ENCODE results near the gene TTR.

The TTR gene

DNA sequence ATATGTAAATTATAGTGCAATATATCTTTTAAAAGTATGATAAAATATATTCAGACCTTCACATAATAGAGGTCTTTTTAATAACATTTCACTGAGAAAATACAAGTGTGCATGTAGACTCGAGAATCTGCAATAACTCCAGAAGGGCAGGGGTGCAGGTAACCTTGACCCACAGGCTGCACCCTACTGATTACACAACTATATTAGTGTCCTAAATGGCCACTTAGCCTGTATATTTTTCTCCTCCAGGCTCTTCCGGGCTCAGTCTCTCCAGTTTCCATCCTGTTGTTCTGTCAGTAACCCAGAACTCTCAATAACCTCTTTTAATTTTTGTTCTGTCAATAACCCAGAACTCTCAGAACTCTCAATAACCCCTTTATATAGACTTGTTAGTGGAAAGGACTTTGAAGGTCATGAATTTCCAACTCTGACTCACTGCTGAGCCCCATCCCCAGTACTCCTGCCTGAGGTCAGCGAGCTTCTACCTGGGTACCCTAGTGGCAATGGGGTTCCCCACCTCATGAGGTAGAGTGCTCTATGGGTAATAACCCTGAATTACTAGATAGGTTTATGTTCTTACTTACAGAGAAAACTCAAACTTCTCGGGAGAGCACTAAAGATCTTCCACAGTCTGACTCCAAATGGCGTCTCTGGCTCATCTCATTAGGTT, 8.4 kb upstream of the TTR start:
- Histone ChIP-seq H4K20me1 (ENCODE audit: insufficient read depth) (no peaks in the 10 kb centered on the region), H3K4me1 (ENCODE audit: low read depth, poor library complexity, severe bottlenecking) (no peaks in the 10 kb centered on the region)
- TF ChIP-seq, protein P1, sequence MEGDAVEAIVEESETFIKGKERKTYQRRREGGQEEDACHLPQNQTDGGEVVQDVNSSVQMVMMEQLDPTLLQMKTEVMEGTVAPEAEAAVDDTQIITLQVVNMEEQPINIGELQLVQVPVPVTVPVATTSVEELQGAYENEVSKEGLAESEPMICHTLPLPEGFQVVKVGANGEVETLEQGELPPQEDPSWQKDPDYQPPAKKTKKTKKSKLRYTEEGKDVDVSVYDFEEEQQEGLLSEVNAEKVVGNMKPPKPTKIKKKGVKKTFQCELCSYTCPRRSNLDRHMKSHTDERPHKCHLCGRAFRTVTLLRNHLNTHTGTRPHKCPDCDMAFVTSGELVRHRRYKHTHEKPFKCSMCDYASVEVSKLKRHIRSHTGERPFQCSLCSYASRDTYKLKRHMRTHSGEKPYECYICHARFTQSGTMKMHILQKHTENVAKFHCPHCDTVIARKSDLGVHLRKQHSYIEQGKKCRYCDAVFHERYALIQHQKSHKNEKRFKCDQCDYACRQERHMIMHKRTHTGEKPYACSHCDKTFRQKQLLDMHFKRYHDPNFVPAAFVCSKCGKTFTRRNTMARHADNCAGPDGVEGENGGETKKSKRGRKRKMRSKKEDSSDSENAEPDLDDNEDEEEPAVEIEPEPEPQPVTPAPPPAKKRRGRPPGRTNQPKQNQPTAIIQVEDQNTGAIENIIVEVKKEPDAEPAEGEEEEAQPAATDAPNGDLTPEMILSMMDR (conservative IDR thresholded peaks at IDR 0.05; ENCODE audit: low read depth, low read length): no peak

DNA sequence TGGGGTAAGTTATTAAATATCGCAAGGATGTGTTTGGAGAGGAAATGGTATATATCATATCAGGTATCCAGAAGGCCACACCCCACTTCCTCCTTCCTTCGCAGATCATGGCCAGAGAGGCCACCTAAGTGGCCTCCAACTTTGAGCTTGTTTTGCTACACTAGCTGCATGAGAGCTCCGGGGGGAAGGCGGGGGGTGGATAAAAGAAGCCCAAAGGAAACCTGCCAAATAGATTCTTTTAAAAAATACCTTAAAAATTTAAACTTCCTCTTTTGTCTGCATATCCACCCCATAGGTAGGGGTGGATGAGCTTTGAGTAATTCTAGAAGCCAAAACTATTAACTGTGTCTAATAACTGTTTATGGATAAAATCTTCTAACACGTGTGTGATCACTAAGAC, 5.7 kb upstream of the TTR start:
- Histone ChIP-seq H3K9ac (no peak overlapping the region), H2AFZ (ENCODE audit: low read depth) (no peak overlapping the region), H3K27me3 (ENCODE audit: insufficient read depth, low read depth) (no peaks in the 10 kb centered on the region), H3K4me2 (no peak overlapping the region), H3K36me3 (ENCODE audit: insufficient read depth) (no peaks in the 10 kb centered on the region), H3K4me3 (IDR thresholded peaks at IDR 0.05; ENCODE audit: insufficient read depth, low read depth, low read length) (no peak overlapping the region), H3K4me1 (ENCODE audit: low read depth, poor library complexity, severe bottlenecking) (no peaks in the 10 kb centered on the region), H3K79me2 (ENCODE audit: insufficient read depth, low read depth) (no peaks in the 10 kb centered on the region), H3K27ac (no peak overlapping the region), H4K20me1 (ENCODE audit: insufficient read depth) (no peaks in the 10 kb centered on the region)
- TF ChIP-seq, protein P1 (conservative IDR thresholded peaks at IDR 0.05; ENCODE audit: low read depth, low read length): no peak

More for the DNA sequence above, 8.4 kb upstream of the TTR start:
- H3K9ac ChIP-seq: no peak overlapping the region
- H3K27ac ChIP-seq: no peak overlapping the region
- H2AFZ ChIP-seq (ENCODE audit: low read depth): no peak overlapping the region
- H3K36me3 ChIP-seq (ENCODE audit: insufficient read depth): no peaks in the 10 kb centered on the region
- H3K27me3 ChIP-seq (ENCODE audit: insufficient read depth, low read depth): no peaks in the 10 kb centered on the region
- no peaks in the 10 kb centered on the region for H3K79me2 ChIP-seq (ENCODE audit: insufficient read depth, low read depth)
- H3K4me2 ChIP-seq: no peak overlapping the region
- no peak overlapping the region for H3K4me3 ChIP-seq (IDR thresholded peaks at IDR 0.05; ENCODE audit: insufficient read depth, low read depth, low read length)

DNA sequence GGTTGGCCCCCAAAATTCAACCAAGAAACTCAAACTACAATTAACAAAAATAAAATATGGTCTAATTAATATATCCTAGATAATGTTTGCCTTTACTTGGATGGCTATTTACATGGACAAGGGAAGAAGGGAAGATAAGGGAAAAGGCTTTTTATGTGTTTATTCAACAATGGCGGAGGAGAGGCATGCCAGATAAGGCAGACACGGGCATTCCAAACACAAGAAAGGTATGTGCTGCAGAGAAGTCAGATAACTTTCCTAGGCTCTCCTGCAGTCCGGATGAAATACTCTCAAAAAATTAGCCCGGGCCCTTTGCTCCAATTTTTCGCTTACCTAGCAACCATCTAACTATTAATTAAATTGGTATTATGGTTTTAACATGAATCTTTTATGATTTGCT, 5.1 kb upstream of the TTR start:
- no peak overlapping the region for H2AFZ ChIP-seq (ENCODE audit: low read depth)
- no peaks in the 10 kb centered on the region for H3K27me3 ChIP-seq (ENCODE audit: insufficient read depth, low read depth)
- H3K4me1 ChIP-seq (ENCODE audit: low read depth, poor library complexity, severe bottlenecking): no peaks in the 10 kb centered on the region
- H3K27ac ChIP-seq: no peak overlapping the region
- H3K9ac ChIP-seq: no peak overlapping the region
- no peaks in the 10 kb centered on the region for H3K36me3 ChIP-seq (ENCODE audit: insufficient read depth)
- no peaks in the 10 kb centered on the region for H4K20me1 ChIP-seq (ENCODE audit: insufficient read depth)
- no peak overlapping the region for H3K4me2 ChIP-seq
- no peak overlapping the region for H3K4me3 ChIP-seq (IDR thresholded peaks at IDR 0.05; ENCODE audit: insufficient read depth, low read depth, low read length)
- TF ChIP-seq, protein P1 (conservative IDR thresholded peaks at IDR 0.05; ENCODE audit: low read depth, low read length): no peak
- H3K79me2 ChIP-seq (ENCODE audit: insufficient read depth, low read depth): no peaks in the 10 kb centered on the region

DNA sequence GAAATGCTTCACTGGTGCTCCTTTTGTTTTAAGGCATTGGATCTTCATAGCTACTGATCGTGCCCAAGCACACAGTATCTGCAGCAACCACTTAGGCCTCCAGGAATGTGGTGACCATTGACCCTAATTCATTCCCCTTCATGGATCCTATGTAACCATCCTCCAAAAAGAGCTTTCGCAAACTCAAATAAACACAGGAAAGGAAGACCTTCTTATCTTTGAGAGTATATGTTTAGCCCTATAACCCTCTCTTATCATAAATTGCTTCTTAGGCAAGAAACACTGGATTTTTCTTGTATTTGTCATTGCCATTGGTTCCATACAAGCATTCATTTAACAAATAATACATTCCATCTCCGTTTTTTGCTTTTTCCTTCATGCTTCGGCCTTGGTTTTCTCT, 4.1 kb upstream of the TTR start:
- Histone ChIP-seq H3K27me3 (ENCODE audit: insufficient read depth, low read depth) (no peaks in the 10 kb centered on the region), H2AFZ (ENCODE audit: low read depth) (no peak overlapping the region), H3K4me2 (no peak overlapping the region), H3K27ac (no peak overlapping the region), H3K9ac (no peak overlapping the region), H3K4me1 (ENCODE audit: low read depth, poor library complexity, severe bottlenecking) (no peaks in the 10 kb centered on the region), H4K20me1 (ENCODE audit: insufficient read depth) (no peaks in the 10 kb centered on the region), H3K36me3 (ENCODE audit: insufficient read depth) (no peaks in the 10 kb centered on the region), H3K79me2 (ENCODE audit: insufficient read depth, low read depth) (no peaks in the 10 kb centered on the region), H3K4me3 (IDR thresholded peaks at IDR 0.05; ENCODE audit: insufficient read depth, low read depth, low read length) (no peak overlapping the region)
- TF ChIP-seq, protein P1 (conservative IDR thresholded peaks at IDR 0.05; ENCODE audit: low read depth, low read length): no peak

Measured in KMS-11 (cell line).